Trophoblast cell (in vitro differentiated cells and primary cell): ENCODE results near the gene CBR1.

Experiments
- DNase-seq, 2 donors: peaks; one replicate each; pipeline ENCODE4 v3.0.0-alpha.2; 2016
- H2AFZ ChIP-seq: 2 replicates; pipeline ENCODE4 v1.6.1; 2013; ENCODE audit warnings: low read length, moderate library complexity, mild to moderate bottlenecking; ENCODE audit not compliant: insufficient read depth, poor library complexity
- H2AK5ac ChIP-seq: 2 replicates; pipeline ENCODE4 v1.6.1; 2013; ENCODE audit warnings: mild to moderate bottlenecking, low read length
- H2BK120ac ChIP-seq: 2 replicates; pipeline ENCODE4 v1.6.1; 2013; ENCODE audit warnings: low read length, mild to moderate bottlenecking, moderate library complexity; ENCODE audit not compliant: insufficient read depth, poor library complexity
- H2BK12ac ChIP-seq: 2 replicates; pipeline ENCODE4 v1.6.1; 2013; ENCODE audit warnings: mild to moderate bottlenecking, low read length, moderate library complexity
- H2BK5ac ChIP-seq: 2 replicates; pipeline ENCODE4 v1.6.1; 2013; ENCODE audit warnings: low read length, low read depth, moderate library complexity, mild to moderate bottlenecking; ENCODE audit not compliant: poor library complexity
- H3K14ac ChIP-seq: 2 replicates; pipeline ENCODE4 v1.6.1; 2013; ENCODE audit warnings: mild to moderate bottlenecking, low read length
- H3K18ac ChIP-seq: 2 replicates; pipeline ENCODE4 v1.6.1; 2013; ENCODE audit warnings: mild to moderate bottlenecking, low read length
- H3K23ac ChIP-seq: 2 replicates; pipeline ENCODE4 v1.6.1; 2013; ENCODE audit warnings: low read length
- H3K27ac ChIP-seq: 2 replicates; pipeline ENCODE4 v1.5.1; 2013; ENCODE audit warnings: low read depth, mild to moderate bottlenecking, inconsistent platforms, low read length, moderate library complexity
- H3K27me3 ChIP-seq: 2 replicates; pipeline ENCODE4 v1.6.1; 2013; ENCODE audit warnings: inconsistent platforms, mild to moderate bottlenecking, low read length, moderate library complexity; ENCODE audit not compliant: insufficient read depth
- H3K36me3 ChIP-seq, 2 experiments: 1 replicate in 1 of 2; 2 replicates in 1 of 2; pipeline ENCODE4 v1.6.1; 2013; ENCODE audit warnings: low read length in 2 of 2, mild to moderate bottlenecking in 2 of 2, moderate library complexity in 1 of 2; ENCODE audit not compliant: insufficient read depth in 2 of 2, control insufficient read depth in 1 of 2
- H3K4ac ChIP-seq: 2 replicates; pipeline ENCODE4 v1.6.1; 2013; ENCODE audit warnings: low read depth, mild to moderate bottlenecking, low read length, moderate library complexity
- H3K4me1 ChIP-seq, 2 experiments: 1 replicate in 1 of 2; 2 replicates in 1 of 2; pipeline ENCODE4 v1.6.1; 2013; ENCODE audit warnings: low read length in 2 of 2, mild to moderate bottlenecking in 2 of 2, moderate library complexity in 1 of 2; ENCODE audit not compliant: insufficient read depth in 2 of 2, control insufficient read depth in 1 of 2
- H3K4me2 ChIP-seq: 2 replicates; pipeline ENCODE4 v1.6.1; 2013; ENCODE audit warnings: inconsistent platforms, mild to moderate bottlenecking, low read length, moderate library complexity
- H3K4me3 ChIP-seq: 2 replicates; pipeline ENCODE4 v1.5.1; 2013; ENCODE audit warnings: mild to moderate bottlenecking, low read depth, low read length, inconsistent platforms
- H3K79me1 ChIP-seq: one replicate; pipeline ENCODE4 v1.6.1; 2013; ENCODE audit warnings: low read length
- H3K79me2 ChIP-seq: 2 replicates; pipeline ENCODE4 v1.6.1; 2013; ENCODE audit warnings: low read length, mild to moderate bottlenecking; ENCODE audit not compliant: control insufficient read depth, insufficient read depth, poor library complexity
- H3K9ac ChIP-seq: 2 replicates; pipeline ENCODE4 v1.6.1; 2013; ENCODE audit warnings: mild to moderate bottlenecking, low read length
- H3K9me3 ChIP-seq: 2 replicates; pipeline ENCODE4 v1.6.1; 2013; ENCODE audit warnings: low read depth, mild to moderate bottlenecking, control low read depth, inconsistent platforms, low read length; ENCODE audit not compliant: insufficient read depth
- H4K12ac ChIP-seq: 2 replicates; pipeline ENCODE4 v1.6.1; 2013; ENCODE audit warnings: low read depth, mild to moderate bottlenecking, low read length, moderate library complexity
- H4K8ac ChIP-seq: 2 replicates; pipeline ENCODE4 v1.6.1; 2013; ENCODE audit warnings: low read depth, mild to moderate bottlenecking, low read length, moderate library complexity
- H4K91ac ChIP-seq: one replicate; pipeline ENCODE4 v1.6.1; 2013; ENCODE audit warnings: low read depth, mild to moderate bottlenecking, low read length, moderate library complexity
- WGBS: extraction: QIAGEN DNeasy Blood & Tissue Kit; methylation state at CpG from one replicate; pipeline ENCODE4 v1.1.7; 2013; ENCODE audit warnings: missing lambda C conversion rate; ENCODE audit not compliant: insufficient read length, insufficient coverage; ENCODE audit errors: extremely low coverage; 5-methylcytosine and 5-hydroxymethylcytosine counted together

Gene CBR1

DNA sequence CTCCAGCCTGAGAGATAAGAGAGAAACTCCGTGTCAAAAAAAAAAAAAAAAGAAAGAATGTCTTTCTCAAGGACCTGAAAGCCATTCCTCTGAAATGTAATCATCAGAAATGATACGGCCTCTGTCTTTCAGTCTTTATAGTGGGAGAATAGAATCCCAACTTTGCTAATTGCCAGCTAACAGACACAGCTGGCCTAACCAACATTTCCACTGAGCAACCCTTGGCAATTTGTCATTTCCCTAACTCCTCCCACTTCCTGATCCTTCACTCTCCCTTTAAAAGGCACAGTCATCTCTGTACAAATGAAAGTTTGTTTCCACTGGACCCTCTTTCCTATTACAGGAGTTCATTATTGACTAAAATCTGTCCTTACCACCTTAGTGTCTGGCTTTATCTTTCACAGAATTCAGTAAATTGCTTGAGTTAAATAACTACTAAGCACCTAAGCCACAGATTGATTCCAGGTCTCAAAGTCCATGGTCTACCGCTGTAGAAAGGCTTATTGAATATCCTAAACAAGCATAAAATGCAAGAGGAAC lies 4.3 kb upstream of the CBR1 start:
- Histone ChIP-seq H3K18ac (no peak overlapping the region), H3K9ac (no peak overlapping the region), H3K9me3 (peaks cover 6% of the 10 kb centered on the region), H3K27ac (peak overlapping the region; percentile 16), H2AK5ac (no peak overlapping the region), H3K79me1 (peaks cover 17% of the 10 kb centered on the region), H3K4me3 (no peak overlapping the region), H4K8ac (no peak overlapping the region), H2AFZ (no peak overlapping the region), H4K12ac (no peak overlapping the region), H3K14ac (no peak overlapping the region), H3K4me2 (no peak overlapping the region), H3K79me2 (no peaks in the 10 kb centered on the region), H3K4ac (no peak overlapping the region), H2BK120ac (peak overlapping the region; percentile 74), H3K36me3 (no peaks in the 10 kb centered on the region), H3K27me3 (no peaks in the 10 kb centered on the region), H3K4me1 (peaks cover 7 to 15% of the 10 kb centered on the region in 2 experiments), H2BK5ac (no peak overlapping the region), H4K91ac (peak overlapping the region; percentile 74), H3K23ac (no peak overlapping the region), H2BK12ac (peak overlapping the region; percentile 13)
- WGBS = no CpG with 5 or more reads among the region's 3 CpGs
- DNase-seq = peak; percentile 42 to 79

GRCh38 chr21:36068748-36069398 lies 951 bp upstream of the CBR1 start:
- no peak overlapping the region for H3K4me3 ChIP-seq
- H3K36me3 ChIP-seq = no peaks in the 10 kb centered on the region
- H4K91ac ChIP-seq = no peak overlapping the region
- no peak overlapping the region for H2AFZ ChIP-seq
- H3K14ac ChIP-seq = no peak overlapping the region
- H2BK12ac ChIP-seq = no peak overlapping the region
- no peak overlapping the region for H4K8ac ChIP-seq
- no peak overlapping the region for H3K23ac ChIP-seq
- H3K4me2 ChIP-seq = no peak overlapping the region
- H2BK5ac ChIP-seq = no peak overlapping the region
- H2AK5ac ChIP-seq = no peak overlapping the region
- peaks cover 0 to 5% of the 10 kb centered on the region in 2 experiments for H3K4me1 ChIP-seq
- no peaks in the 10 kb centered on the region for H3K27me3 ChIP-seq
- no peak overlapping the region for H3K27ac ChIP-seq
- WGBS = no CpG with 5 or more reads among the region's 5 CpGs
- H3K9me3 ChIP-seq = peaks cover 6% of the 10 kb centered on the region
- H3K18ac ChIP-seq = no peak overlapping the region
- no peak overlapping the region for H2BK120ac ChIP-seq
- H3K4ac ChIP-seq = no peak overlapping the region
- no peak overlapping the region for H3K9ac ChIP-seq
- H3K79me2 ChIP-seq = no peaks in the 10 kb centered on the region
- no peak for DNase-seq
- H4K12ac ChIP-seq = no peak overlapping the region
- peaks cover 4% of the 10 kb centered on the region for H3K79me1 ChIP-seq

- H3K23ac ChIP-seq = no peak overlapping the region
- peaks cover 0 to 2% of the 10 kb centered on the region in 2 experiments for H3K4me1 ChIP-seq
- H3K36me3 ChIP-seq = no peaks in the 10 kb centered on the region
- no peak overlapping the region for H3K18ac ChIP-seq
- no peak overlapping the region for H4K12ac ChIP-seq
- no peaks in the 10 kb centered on the region for H3K79me2 ChIP-seq
- DNase-seq = no peak
- H3K9ac ChIP-seq = no peak overlapping the region
- no peak overlapping the region for H2BK12ac ChIP-seq
- peaks cover 6% of the 10 kb centered on the region for H3K9me3 ChIP-seq
- no peak overlapping the region for H3K27ac ChIP-seq
- no peaks in the 10 kb centered on the region for H3K27me3 ChIP-seq
- WGBS = no CpG with 5 or more reads among the region's 7 CpGs
- no peaks in the 10 kb centered on the region for H3K79me1 ChIP-seq
- H3K4ac ChIP-seq = no peak overlapping the region
- no peak overlapping the region for H2BK5ac ChIP-seq
- no peak overlapping the region for H3K14ac ChIP-seq
- H3K4me3 ChIP-seq = no peak overlapping the region
- no peak overlapping the region for H4K91ac ChIP-seq
- H2AK5ac ChIP-seq = no peak overlapping the region
- H2BK120ac ChIP-seq = no peak overlapping the region
- H2AFZ ChIP-seq = no peak overlapping the region
- H3K4me2 ChIP-seq = no peak overlapping the region
- H4K8ac ChIP-seq = no peak overlapping the region
These were observed 1.2 kb downstream of the CBR1 start for GRCh38 chr21:36070999-36071398.

DNA sequence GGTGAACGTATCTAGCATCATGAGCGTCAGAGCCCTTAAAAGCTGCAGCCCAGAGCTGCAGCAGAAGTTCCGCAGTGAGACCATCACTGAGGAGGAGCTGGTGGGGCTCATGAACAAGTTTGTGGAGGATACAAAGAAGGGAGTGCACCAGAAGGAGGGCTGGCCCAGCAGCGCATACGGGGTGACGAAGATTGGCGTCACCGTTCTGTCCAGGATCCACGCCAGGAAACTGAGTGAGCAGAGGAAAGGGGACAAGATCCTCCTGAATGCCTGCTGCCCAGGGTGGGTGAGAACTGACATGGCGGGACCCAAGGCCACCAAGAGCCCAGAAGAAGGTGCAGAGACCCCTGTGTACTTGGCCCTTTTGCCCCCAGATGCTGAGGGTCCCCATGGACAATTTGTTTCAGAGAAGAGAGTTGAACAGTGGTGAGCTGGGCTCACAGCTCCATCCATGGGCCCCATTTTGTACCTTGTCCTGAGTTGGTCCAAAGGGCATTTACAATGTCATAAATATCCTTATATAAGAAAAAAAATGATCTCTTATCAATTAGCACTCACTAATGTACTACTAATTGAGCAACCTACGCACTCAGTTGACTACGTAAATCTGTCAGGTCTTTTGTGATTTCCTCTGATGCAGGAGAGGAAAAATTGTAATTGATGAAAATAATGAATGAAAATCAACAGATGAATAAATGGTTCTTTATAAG lies 2.8 kb downstream of the CBR1 start:
- Histone ChIP-seq H4K8ac (no peak overlapping the region), H2AK5ac (no peak overlapping the region), H3K4me1 (peaks cover 0 to 2% of the 10 kb centered on the region in 2 experiments), H3K9me3 (peaks cover 6% of the 10 kb centered on the region), H4K91ac (no peak overlapping the region), H3K23ac (no peak overlapping the region), H4K12ac (no peak overlapping the region), H2BK120ac (no peak overlapping the region), H3K36me3 (no peaks in the 10 kb centered on the region), H3K4ac (no peak overlapping the region), H3K4me3 (no peak overlapping the region), H3K9ac (no peak overlapping the region), H3K27me3 (no peaks in the 10 kb centered on the region), H3K4me2 (no peak overlapping the region), H2AFZ (no peak overlapping the region), H3K79me2 (no peaks in the 10 kb centered on the region), H3K18ac (no peak overlapping the region), H2BK12ac (no peak overlapping the region), H3K14ac (no peak overlapping the region), H2BK5ac (no peak overlapping the region), H3K79me1 (no peaks in the 10 kb centered on the region), H3K27ac (no peak overlapping the region)
- DNase-seq = no peak
- WGBS = no CpG with 5 or more reads among the region's 12 CpGs
